ENCODE results near the gene EEA1.

- no peak for TF ChIP-seq CTCF (IDR thresholded peaks at IDR 0.05)
- no peak for TF ChIP-seq POLR2A (IDR thresholded peaks at IDR 0.05)
Measured at GRCh38 chr12:92938638-92939037, 9.5 kb upstream of the EEA1 start.
